Nephron progenitor cell (in vitro differentiated cells): ENCODE results near the gene RXRG.
A peak's percentile ranks its signal among the peaks of the same experiment; 100 is the strongest.

Experiments
- DNase-seq: peaks from one replicate; pipeline ENCODE4 v3.0.0; 2021
- H3K27ac Mint-ChIP-seq: 2 replicates; pipeline ENCODE4 v1.8.0; 2021; ENCODE audit warnings: mild to moderate bottlenecking, moderate library complexity, mixed read lengths
- H3K27me3 Mint-ChIP-seq: 2 replicates; pipeline ENCODE4 v1.8.0; 2021; ENCODE audit warnings: mild to moderate bottlenecking, low read depth, mixed read lengths; ENCODE audit not compliant: poor library complexity
- H3K36me3 Mint-ChIP-seq: 2 replicates; pipeline ENCODE4 v1.8.0; 2021; ENCODE audit warnings: low read depth, mixed read lengths
- H3K4me1 Mint-ChIP-seq: 2 replicates; pipeline ENCODE4 v1.8.0; 2021; ENCODE audit warnings: mixed read lengths
- H3K4me3 Mint-ChIP-seq: 2 replicates; pipeline ENCODE4 v1.8.0; 2021; ENCODE audit warnings: mild to moderate bottlenecking, moderate library complexity, mixed read lengths
- H3K9me3 Mint-ChIP-seq: 2 replicates; pipeline ENCODE4 v1.8.0; 2021; ENCODE audit warnings: mild to moderate bottlenecking, moderate library complexity, mixed read lengths
- TF ChIP-seq, protein P1 (sequence below): fragments of 200-600 bp; sonication (generic); IDR thresholded peaks from 2 replicates; pipeline ENCODE4 v1.5.0; 2021; ENCODE audit warnings: antibody characterized with exemption

RXRG gene

GRCh38 chr1:165439330-165439729, 5.6 kb downstream of the RXRG start:
- H3K4me1 Mint-ChIP-seq = peaks cover 29% of the 10 kb centered on the region
- peak; percentile 41 for DNase-seq

GRCh38 chr1:165436994-165437393, 7.9 kb downstream of the RXRG start:
- Mint-ChIP-seq H3K4me3 (no peak overlapping the region), H3K4me1 (peaks cover 29% of the 10 kb centered on the region), H3K27me3 (peaks cover 10% of the 10 kb centered on the region), H3K36me3 (no peaks in the 10 kb centered on the region), H3K27ac (no peak overlapping the region), H3K9me3 (no peaks in the 10 kb centered on the region)
- DNase-seq = no peak
- TF ChIP-seq, protein P1, sequence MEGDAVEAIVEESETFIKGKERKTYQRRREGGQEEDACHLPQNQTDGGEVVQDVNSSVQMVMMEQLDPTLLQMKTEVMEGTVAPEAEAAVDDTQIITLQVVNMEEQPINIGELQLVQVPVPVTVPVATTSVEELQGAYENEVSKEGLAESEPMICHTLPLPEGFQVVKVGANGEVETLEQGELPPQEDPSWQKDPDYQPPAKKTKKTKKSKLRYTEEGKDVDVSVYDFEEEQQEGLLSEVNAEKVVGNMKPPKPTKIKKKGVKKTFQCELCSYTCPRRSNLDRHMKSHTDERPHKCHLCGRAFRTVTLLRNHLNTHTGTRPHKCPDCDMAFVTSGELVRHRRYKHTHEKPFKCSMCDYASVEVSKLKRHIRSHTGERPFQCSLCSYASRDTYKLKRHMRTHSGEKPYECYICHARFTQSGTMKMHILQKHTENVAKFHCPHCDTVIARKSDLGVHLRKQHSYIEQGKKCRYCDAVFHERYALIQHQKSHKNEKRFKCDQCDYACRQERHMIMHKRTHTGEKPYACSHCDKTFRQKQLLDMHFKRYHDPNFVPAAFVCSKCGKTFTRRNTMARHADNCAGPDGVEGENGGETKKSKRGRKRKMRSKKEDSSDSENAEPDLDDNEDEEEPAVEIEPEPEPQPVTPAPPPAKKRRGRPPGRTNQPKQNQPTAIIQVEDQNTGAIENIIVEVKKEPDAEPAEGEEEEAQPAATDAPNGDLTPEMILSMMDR = no peak

More at GRCh38 chr1:165439330-165439729, 5.6 kb downstream of the RXRG start:
- H3K27ac Mint-ChIP-seq = no peak overlapping the region
- no peak overlapping the region for H3K4me3 Mint-ChIP-seq
- TF ChIP-seq, protein P1 = no peak
- H3K27me3 Mint-ChIP-seq = peaks cover 8% of the 10 kb centered on the region
- no peaks in the 10 kb centered on the region for H3K36me3 Mint-ChIP-seq
- no peaks in the 10 kb centered on the region for H3K9me3 Mint-ChIP-seq

DNA sequence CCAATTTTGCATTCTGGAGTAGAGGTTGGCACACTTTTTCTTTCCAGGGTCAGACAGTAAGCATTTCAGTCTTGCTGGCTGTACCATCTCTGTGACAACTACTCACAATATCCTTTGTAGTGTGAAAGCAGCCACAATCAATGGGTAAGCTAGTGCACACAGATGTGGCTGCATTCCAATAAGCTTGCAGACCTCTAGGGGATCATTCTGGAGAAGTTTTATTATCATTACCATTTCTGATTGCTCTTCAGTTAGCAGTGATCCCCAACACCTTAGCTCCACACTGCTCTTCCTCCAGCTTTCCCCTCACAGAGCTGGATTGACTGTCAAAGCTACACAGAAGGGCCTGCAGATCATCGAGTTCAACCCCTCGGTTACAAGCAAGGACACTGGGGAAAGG, 9.1 kb downstream of the RXRG start:
- DNase-seq = no peak
- Mint-ChIP-seq H3K9me3 (no peaks in the 10 kb centered on the region), H3K27me3 (peaks cover 19% of the 10 kb centered on the region), H3K36me3 (no peaks in the 10 kb centered on the region), H3K4me3 (no peak overlapping the region), H3K27ac (no peak overlapping the region), H3K4me1 (peaks cover 29% of the 10 kb centered on the region)
- TF ChIP-seq, protein P1 = no peak

DNA sequence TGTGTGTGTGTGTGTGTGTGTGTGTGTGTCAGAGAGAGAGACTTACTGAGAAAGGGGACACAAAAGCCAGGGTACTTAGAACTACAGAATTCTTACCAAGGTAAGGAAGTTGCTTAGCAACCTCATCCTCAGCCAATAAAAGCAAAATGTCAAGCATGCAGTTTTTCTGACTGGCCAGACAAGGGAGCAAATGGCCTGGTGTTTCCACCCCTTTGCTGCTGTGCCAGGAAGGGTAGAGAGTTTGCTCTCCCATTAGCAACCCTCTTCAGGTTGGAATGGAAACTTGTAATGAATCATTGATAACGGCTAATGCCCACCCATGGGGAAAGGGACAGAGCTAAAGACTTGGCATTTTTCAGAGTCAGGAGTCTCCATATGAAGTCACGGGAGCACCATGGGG, 10.6 kb downstream of the RXRG start:
- DNase-seq = no peak
- peak overlapping the region; percentile 66 for H3K27ac Mint-ChIP-seq

GRCh38 chr1:165431079-165431478, 13.8 kb downstream of the RXRG start:
- TF ChIP-seq, protein P1 = no peak
- Mint-ChIP-seq H3K27ac (no peak overlapping the region), H3K9me3 (no peaks in the 10 kb centered on the region), H3K4me3 (no peak overlapping the region), H3K36me3 (no peaks in the 10 kb centered on the region), H3K27me3 (peaks cover 19% of the 10 kb centered on the region), H3K4me1 (peaks cover 10% of the 10 kb centered on the region)
- no peak for DNase-seq

More for the DNA sequence above, 10.6 kb downstream of the RXRG start:
- Mint-ChIP-seq H3K4me3 (no peak overlapping the region), H3K36me3 (no peaks in the 10 kb centered on the region), H3K4me1 (peaks cover 21% of the 10 kb centered on the region), H3K9me3 (no peaks in the 10 kb centered on the region), H3K27me3 (peaks cover 16% of the 10 kb centered on the region)
- TF ChIP-seq, protein P1 = no peak

DNA sequence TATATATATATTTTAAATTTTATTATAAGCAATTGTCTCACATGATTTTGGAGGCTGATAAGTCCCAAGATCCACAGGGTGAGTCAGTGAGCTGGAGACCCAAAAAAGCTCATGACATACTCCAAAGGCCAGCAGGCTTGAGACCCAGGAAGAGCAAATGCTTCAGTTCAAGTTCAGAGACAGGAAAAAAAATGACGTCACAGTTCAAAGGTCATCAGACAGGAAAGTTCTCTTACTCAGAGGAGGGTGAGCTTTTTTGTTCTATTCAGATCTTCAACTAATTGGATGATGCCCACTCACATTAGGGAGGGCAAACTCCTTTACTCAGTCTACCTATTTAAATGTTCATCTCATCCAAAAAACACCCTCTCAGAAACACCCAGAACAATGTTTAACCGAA, 18.2 kb downstream of the RXRG start:
- peaks cover 12% of the 10 kb centered on the region for H3K27me3 Mint-ChIP-seq
- TF ChIP-seq, protein P1 = no peak
- no peak overlapping the region for H3K4me3 Mint-ChIP-seq
- H3K27ac Mint-ChIP-seq = no peak overlapping the region
- DNase-seq = no peak
- H3K4me1 Mint-ChIP-seq = no peaks in the 10 kb centered on the region
- H3K36me3 Mint-ChIP-seq = no peaks in the 10 kb centered on the region
- no peaks in the 10 kb centered on the region for H3K9me3 Mint-ChIP-seq
